Epithelial cell of alveolus of lung (primary cell): Measurements from ENCODE around the gene MYRF. TPM values are rescaled to one million over a fixed set of nuclear protein-coding genes. Genes with fewer than 3 reads are reported as not detected.

ENCODE experiments used
- total RNA-seq: library from RNA; depleted of rRNA; stranded (reverse); fragments of >200 nt; gene quantifications from 2 replicates; pipeline ENCODE4 v1.2.1, GENCODE V29; 2015

MYRF gene
- total RNA-seq, result 3.0 and 7.6 TPM in 2 replicates

GRCh38 chr11:61752117-61752924, at the start of gene MYRF:
Gene MYRF (plus strand): TSS chr11:61752636. CDS start chr11:61752745, 109 bp downstream.

GRCh38 chr11:61792310-61793082, 40.1 kb downstream of the MYRF start, which contains the start of the genes FEN1 and TMEM258:
Gene FEN1 (plus strand): TSS chr11:61792911. CDS start chr11:61795362, 2,451 bp downstream.
Gene TMEM258 (minus strand): TSS chr11:61792599. CDS start chr11:61792558, 41 bp downstream.

GRCh38 chr11:61816736-61817455, 64.5 kb downstream of the MYRF start, which contains the start of gene FADS1:
Gene FADS1 (minus strand): TSS chr11:61817003. CDS start chr11:61816929, 74 bp downstream.

GRCh38 chr11:61827571-61828378, 75.3 kb downstream of the MYRF start, which contains the start of gene FADS2:
Gene FADS2 (plus strand): TSS chr11:61828300. CDS start chr11:61828391, 91 bp downstream.

Other genes with a start within 250 kb of the MYRF start
- 0.64 TPM in 1 of 2 replicates, not detected in the other for gene LRRC10B, start 243.9 kb upstream of the MYRF start, total RNA-seq
- gene SYT7, start 171.6 kb upstream of the MYRF start, total RNA-seq, result 1.5 and 1.8 TPM in 2 replicates
- 1.3 and 2.5 TPM in 2 replicates for gene DAGLA, start 72.2 kb upstream of the MYRF start, total RNA-seq
- gene TMEM258, start 40.0 kb downstream of the MYRF start, total RNA-seq, result 113 and 133 TPM in 2 replicates
- gene FEN1, start 40.3 kb downstream of the MYRF start, total RNA-seq, result 24.8 and 42.7 TPM in 2 replicates
- gene FADS1, start 64.4 kb downstream of the MYRF start, total RNA-seq, result 61.1 and 193 TPM in 2 replicates
- 143 and 636 TPM in 2 replicates for gene FADS2, start 75.7 kb downstream of the MYRF start, total RNA-seq
- 24.4 and 71.2 TPM in 2 replicates for gene FADS3, start 138.9 kb downstream of the MYRF start, total RNA-seq
- 0.26 and 3.6 TPM in 2 replicates for gene RAB3IL1, start 164.9 kb downstream of the MYRF start, total RNA-seq
- gene BEST1, start 197.7 kb downstream of the MYRF start, total RNA-seq, result 2.3 and 2.6 TPM in 2 replicates
- 964 and 1,172 TPM in 2 replicates for gene FTH1, start 215.0 kb downstream of the MYRF start, total RNA-seq